Measurements from ENCODE around the gene OLIG2.

Gene OLIG2

GRCh38 chr21:33019885-33020557 is 5.7 kb upstream of the OLIG2 start:
- peak in 1 of 58 donors; percentile 11 for DNase-seq

GRCh38 chr21:33020558-33021100 is 5.1 kb upstream of the OLIG2 start:
- DNase-seq = no peak

GRCh38 chr21:33021150-33021549 is 4.6 kb upstream of the OLIG2 start:
- DNase-seq = no peak

GRCh38 chr21:33021667-33022066 is 4.1 kb upstream of the OLIG2 start:
- DNase-seq = no peak

GRCh38 chr21:33022489-33022827 is 3.3 kb upstream of the OLIG2 start:
- DNase-seq = no peak

GRCh38 chr21:33022828-33023573 is 2.7 kb upstream of the OLIG2 start:
- peak in 14 of 58 donors; percentile 15 to 69 (median 34) for DNase-seq

- DNase-seq = peak in 37 of 58 donors; percentile 12 to 68 (median 35)
These were observed 2.0 kb upstream of the OLIG2 start for GRCh38 chr21:33023574-33024200.

GRCh38 chr21:33024201-33025103 is 1.3 kb upstream of the OLIG2 start:
- no peak for DNase-seq

GRCh38 chr21:33025106-33025488 is 638 bp upstream of the OLIG2 start:
- DNase-seq = peak in 32 of 58 donors; percentile 8 to 82 (median 62)

GRCh38 chr21:33026443-33026858 is 716 bp downstream of the OLIG2 start:
- no peak for DNase-seq

- peak in 5 of 58 donors; percentile 15 to 37 (median 23) for DNase-seq
These were observed 1.2 kb downstream of the OLIG2 start for GRCh38 chr21:33026878-33027400.

GRCh38 chr21:33027401-33028286 is 1.9 kb downstream of the OLIG2 start:
- no peak for DNase-seq

GRCh38 chr21:33028287-33028670 is 2.5 kb downstream of the OLIG2 start:
- no peak for DNase-seq

- peak in 4 of 58 donors; percentile 13 to 24 (median 22) for DNase-seq
These were observed 3.1 kb downstream of the OLIG2 start for GRCh38 chr21:33028773-33029384.

GRCh38 chr21:33029385-33029921 is 3.7 kb downstream of the OLIG2 start:
- DNase-seq = peak in 2 of 58 donors; percentile 13 to 25

- peak in 8 of 58 donors; percentile 9 to 41 (median 28) for DNase-seq
These were observed 4.3 kb downstream of the OLIG2 start for GRCh38 chr21:33029975-33030461.

- peak in 7 of 58 donors; percentile 16 to 44 (median 28) for DNase-seq
These were observed 4.9 kb downstream of the OLIG2 start for GRCh38 chr21:33030633-33031032.

GRCh38 chr21:33031152-33031911 is 5.6 kb downstream of the OLIG2 start:
- no peak for DNase-seq
